OCI-LY1 (cell line): Measurements from ENCODE around the gene YPEL2.

Experiments used
- H2AFZ ChIP-seq: fragments of 200-600 bp; sonication (generic), shearing (Covaris generic); 2 replicates; pipeline ENCODE4 v1.6.0; 2014; ENCODE audit warnings: antibody characterized with exemption, mild to moderate bottlenecking, low read length
- H3F3A ChIP-seq: fragments of 200-600 bp; sonication (generic), shearing (Covaris generic); 2 replicates; pipeline ENCODE4 v1.6.0; 2014; ENCODE audit warnings: mild to moderate bottlenecking, antibody characterized with exemption, low read length, moderate library complexity; ENCODE audit not compliant: insufficient read depth
- H3K27ac ChIP-seq: fragments of 200-600 bp; sonication (generic); 2 replicates; pipeline ENCODE4 v1.5.1; 2014; ENCODE audit warnings: low read length, mixed run types, mild to moderate bottlenecking, low read depth; ENCODE audit not compliant: poor library complexity, severe bottlenecking
- H3K27me3 ChIP-seq: fragments of 200-600 bp; sonication (generic); 2 replicates; pipeline ENCODE4 v1.6.0; 2014; ENCODE audit warnings: antibody characterized with exemption, mild to moderate bottlenecking, low read length, moderate library complexity; ENCODE audit not compliant: insufficient read depth
- H3K36me3 ChIP-seq: fragments of 200-600 bp; sonication (generic); 2 replicates; pipeline ENCODE4 v1.6.1; 2014; ENCODE audit warnings: mild to moderate bottlenecking, antibody characterized with exemption, low read length, moderate library complexity, mixed read lengths; ENCODE audit not compliant: insufficient read depth
- H3K4me1 ChIP-seq: fragments of 200-600 bp; sonication (generic); 2 replicates; pipeline ENCODE4 v1.5.1; 2014; ENCODE audit warnings: mild to moderate bottlenecking, low read length, moderate library complexity; ENCODE audit not compliant: insufficient read depth, severe bottlenecking
- H3K4me2 ChIP-seq: fragments of 200-600 bp; sonication (generic), shearing (Covaris generic); 2 replicates; pipeline ENCODE4 v1.6.1; 2014; ENCODE audit warnings: low read length
- H3K4me3 ChIP-seq: fragments of 200-600 bp; sonication (generic); 2 replicates; pipeline ENCODE4 v1.5.1; 2014; ENCODE audit warnings: low read length, low read depth, mild to moderate bottlenecking, mixed read lengths; ENCODE audit not compliant: poor library complexity, severe bottlenecking
- H3K79me2 ChIP-seq: fragments of 200-600 bp; shearing (Covaris generic); 2 replicates; pipeline ENCODE4 v1.6.1; 2016; ENCODE audit warnings: mixed run types, low read length, mixed read lengths; ENCODE audit not compliant: insufficient read depth
- H3K9ac ChIP-seq: fragments of 200-600 bp; sonication (generic), shearing (Covaris generic); 2 replicates; pipeline ENCODE4 v1.6.1; 2014; ENCODE audit warnings: mild to moderate bottlenecking, low read length, mixed read lengths
- H3K9me2 ChIP-seq: fragments of 200-600 bp; sonication (generic), shearing (Covaris generic); 2 replicates; pipeline ENCODE4 v1.6.1; 2014; ENCODE audit warnings: low read depth, mild to moderate bottlenecking, low read length, mixed read lengths
- H3K9me3 ChIP-seq: fragments of 200-600 bp; shearing (Covaris generic); 2 replicates; pipeline ENCODE4 v1.6.1; 2014; ENCODE audit warnings: low read length, mixed read lengths
- H4K20me1 ChIP-seq: fragments of 200-600 bp; sonication (generic), shearing (Covaris generic); 2 replicates; pipeline ENCODE4 v1.6.0; 2016; ENCODE audit warnings: mild to moderate bottlenecking, low read length; ENCODE audit not compliant: insufficient read depth
- EZH2 ChIP-seq: fragments of 200-600 bp; sonication (generic), shearing (Covaris generic); IDR thresholded peaks from 2 replicates; pipeline ENCODE4 v1.8.0; 2017; ENCODE audit warnings: borderline replicate concordance, mixed run types, mild to moderate bottlenecking, antibody characterized with exemption, low read length, moderate library complexity, mixed read lengths
- TF ChIP-seq, protein P1 (sequence below): fragments of 200-600 bp; sonication (generic), shearing (Covaris generic); IDR thresholded peaks from 2 replicates; pipeline ENCODE4 v1.5.1; 2017; ENCODE audit warnings: mild to moderate bottlenecking, antibody characterized with exemption, low read length, moderate library complexity, mixed read lengths

Gene YPEL2

DNA sequence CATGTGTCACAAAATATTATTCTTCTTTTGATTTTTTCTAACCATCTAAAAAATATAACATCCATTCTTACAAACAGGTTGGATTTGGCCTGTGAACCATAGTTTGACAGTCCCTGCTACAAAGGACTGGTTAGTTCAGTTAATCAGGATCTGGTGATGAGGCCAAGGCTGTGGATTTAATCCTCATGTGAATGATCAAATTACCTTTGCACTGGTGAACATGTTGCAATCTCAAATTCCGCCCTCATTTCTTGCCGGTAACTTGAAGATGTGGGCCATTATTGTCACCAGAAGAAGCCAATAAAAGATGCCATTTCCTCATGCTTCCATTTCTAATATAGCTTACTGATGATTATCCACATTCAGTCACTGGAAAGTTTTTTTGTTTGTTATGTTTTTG lies 35.3 kb upstream of the YPEL2 start:
- H3K4me1 ChIP-seq, result no peaks in the 10 kb centered on the region
- H3K9ac ChIP-seq, result no peak overlapping the region
- no peaks in the 10 kb centered on the region for H3K36me3 ChIP-seq
- no peaks in the 10 kb centered on the region for H4K20me1 ChIP-seq
- no peak overlapping the region for H2AFZ ChIP-seq
- no peaks in the 10 kb centered on the region for H3F3A ChIP-seq
- H3K27ac ChIP-seq, result no peak overlapping the region
- no peaks in the 10 kb centered on the region for H3K27me3 ChIP-seq
- TF ChIP-seq, protein P1, sequence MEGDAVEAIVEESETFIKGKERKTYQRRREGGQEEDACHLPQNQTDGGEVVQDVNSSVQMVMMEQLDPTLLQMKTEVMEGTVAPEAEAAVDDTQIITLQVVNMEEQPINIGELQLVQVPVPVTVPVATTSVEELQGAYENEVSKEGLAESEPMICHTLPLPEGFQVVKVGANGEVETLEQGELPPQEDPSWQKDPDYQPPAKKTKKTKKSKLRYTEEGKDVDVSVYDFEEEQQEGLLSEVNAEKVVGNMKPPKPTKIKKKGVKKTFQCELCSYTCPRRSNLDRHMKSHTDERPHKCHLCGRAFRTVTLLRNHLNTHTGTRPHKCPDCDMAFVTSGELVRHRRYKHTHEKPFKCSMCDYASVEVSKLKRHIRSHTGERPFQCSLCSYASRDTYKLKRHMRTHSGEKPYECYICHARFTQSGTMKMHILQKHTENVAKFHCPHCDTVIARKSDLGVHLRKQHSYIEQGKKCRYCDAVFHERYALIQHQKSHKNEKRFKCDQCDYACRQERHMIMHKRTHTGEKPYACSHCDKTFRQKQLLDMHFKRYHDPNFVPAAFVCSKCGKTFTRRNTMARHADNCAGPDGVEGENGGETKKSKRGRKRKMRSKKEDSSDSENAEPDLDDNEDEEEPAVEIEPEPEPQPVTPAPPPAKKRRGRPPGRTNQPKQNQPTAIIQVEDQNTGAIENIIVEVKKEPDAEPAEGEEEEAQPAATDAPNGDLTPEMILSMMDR, result no peak
- no peak for TF ChIP-seq EZH2
- no peaks in the 10 kb centered on the region for H3K9me2 ChIP-seq
- no peak overlapping the region for H3K4me2 ChIP-seq
- H3K9me3 ChIP-seq, result no peaks in the 10 kb centered on the region
- no peaks in the 10 kb centered on the region for H3K79me2 ChIP-seq
- no peak overlapping the region for H3K4me3 ChIP-seq

GRCh38 chr17:59298521-59298920 lies 32.9 kb upstream of the YPEL2 start:
- no peaks in the 10 kb centered on the region for H3F3A ChIP-seq
- no peak overlapping the region for H3K9ac ChIP-seq
- no peak overlapping the region for H3K4me3 ChIP-seq
- no peaks in the 10 kb centered on the region for H3K27me3 ChIP-seq
- H3K4me2 ChIP-seq, result no peak overlapping the region
- no peak overlapping the region for H2AFZ ChIP-seq
- H3K79me2 ChIP-seq, result no peaks in the 10 kb centered on the region
- H3K9me2 ChIP-seq, result no peaks in the 10 kb centered on the region
- no peaks in the 10 kb centered on the region for H3K4me1 ChIP-seq
- no peak overlapping the region for H3K27ac ChIP-seq
- no peaks in the 10 kb centered on the region for H3K36me3 ChIP-seq
- no peaks in the 10 kb centered on the region for H3K9me3 ChIP-seq
- no peaks in the 10 kb centered on the region for H4K20me1 ChIP-seq
- no peak for TF ChIP-seq EZH2
- TF ChIP-seq, protein P1, result no peak

GRCh38 chr17:59299400-59300092 lies 31.9 kb upstream of the YPEL2 start:
- Histone ChIP-seq H3K4me3 (no peak overlapping the region), H3K9me3 (no peaks in the 10 kb centered on the region), H3K27me3 (no peaks in the 10 kb centered on the region), H4K20me1 (no peaks in the 10 kb centered on the region), H3K4me1 (no peaks in the 10 kb centered on the region), H3K27ac (no peak overlapping the region), H3K36me3 (no peaks in the 10 kb centered on the region), H3K9ac (no peak overlapping the region), H3K9me2 (no peaks in the 10 kb centered on the region), H3K4me2 (no peak overlapping the region), H2AFZ (no peak overlapping the region), H3K79me2 (no peaks in the 10 kb centered on the region), H3F3A (no peaks in the 10 kb centered on the region)
- TF ChIP-seq EZH2, result no peak
- TF ChIP-seq, protein P1, result no peak
